NCI-H748 (cell line): Measurements from ENCODE around the gene LMNTD1.

ENCODE experiments used
- DNase-seq: peaks from one replicate; lab custom pipeline; 2025; ENCODE audit not compliant: unreplicated experiment; lab: John Stamatoyannopoulos, UW

LMNTD1 gene

GRCh38 chr12:25491396-25492325 is 61.4 kb downstream of the LMNTD1 start:
- DNase-seq, result no peak

- peak; percentile 57 for DNase-seq
Observed at GRCh38 chr12:25488956-25489870, 63.9 kb downstream of the LMNTD1 start.

DNA sequence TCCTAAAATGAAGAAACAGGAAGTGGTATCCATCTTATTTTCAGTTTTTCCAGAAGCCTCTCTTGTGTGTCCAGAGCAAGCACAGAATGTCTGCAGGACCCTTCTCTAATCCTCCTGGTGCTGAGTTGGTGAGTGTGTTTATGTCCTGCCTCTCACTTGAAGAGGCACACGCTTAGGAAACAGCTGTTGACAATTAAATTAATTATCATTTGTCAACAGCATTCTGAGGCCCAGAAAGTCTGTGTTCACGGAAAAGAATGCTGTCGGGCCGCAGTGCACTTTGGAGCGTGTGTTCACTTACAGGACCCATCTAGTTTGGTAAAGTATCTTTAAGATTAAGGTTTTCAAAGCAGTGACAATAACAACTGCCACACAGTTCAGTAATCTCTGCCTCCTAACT is 70.5 kb downstream of the LMNTD1 start:
- peak; percentile 31 for DNase-seq

DNA sequence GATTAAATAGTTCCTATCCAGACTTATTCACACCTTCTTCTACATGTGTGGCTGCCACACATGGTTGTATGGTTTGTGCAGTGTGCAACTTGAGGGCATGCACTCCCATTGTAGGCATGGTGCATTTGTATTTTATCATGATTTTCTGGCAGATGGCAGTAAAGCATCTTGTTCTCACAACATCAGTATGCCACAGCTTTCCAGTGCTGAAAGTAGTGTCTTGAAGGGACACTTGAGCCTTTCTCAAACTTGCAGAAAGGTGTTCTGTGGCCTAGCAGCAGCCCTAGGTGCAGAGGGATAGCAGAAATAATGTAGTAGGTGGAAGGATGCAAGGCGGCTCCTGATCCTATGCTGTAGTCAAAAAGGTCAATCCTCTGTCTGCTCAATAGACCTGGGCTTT is 72.9 kb downstream of the LMNTD1 start:
- no peak for DNase-seq

DNA sequence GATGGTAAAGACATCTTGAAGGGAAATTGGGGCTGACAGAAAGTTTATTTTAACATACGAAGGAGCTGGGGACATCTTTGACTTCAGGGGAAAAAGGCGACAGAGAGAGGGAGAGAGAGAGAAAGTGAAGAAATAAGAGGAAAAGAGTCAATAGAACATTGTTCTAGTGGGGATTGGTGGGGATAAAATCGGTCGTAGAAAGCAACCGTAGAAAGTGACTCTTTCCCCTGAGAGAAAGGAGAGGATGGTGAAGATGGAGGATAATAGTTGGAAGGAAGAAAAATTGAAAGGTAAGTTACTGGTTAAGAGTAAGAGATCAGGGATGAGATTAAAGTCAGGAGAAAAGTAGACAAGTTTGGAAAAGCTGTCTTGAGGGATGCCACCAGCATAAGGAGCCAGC is 75.9 kb downstream of the LMNTD1 start:
- DNase-seq, result no peak

GRCh38 chr12:25472453-25472852 is 80.6 kb downstream of the LMNTD1 start:
- no peak for DNase-seq

DNA sequence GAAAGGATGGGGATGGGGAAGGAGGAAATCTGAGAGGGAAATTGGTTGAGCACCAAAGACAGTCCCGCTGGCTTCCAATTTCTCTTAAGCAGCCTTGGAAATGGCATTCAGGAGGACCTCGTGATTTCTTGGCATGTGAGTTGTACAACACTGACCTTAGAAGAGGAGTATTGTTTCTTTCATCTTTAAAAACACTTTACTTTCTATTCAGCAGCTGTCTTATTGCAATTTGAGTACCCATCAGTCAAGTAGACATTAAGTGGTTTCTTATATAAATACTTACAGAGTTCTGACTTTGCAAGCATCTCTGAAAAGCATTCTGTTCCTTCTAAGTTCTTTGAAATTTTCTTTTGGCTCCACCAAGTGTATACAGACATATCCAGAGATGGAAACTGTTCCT is 83.2 kb downstream of the LMNTD1 start:
- DNase-seq, result no peak

DNA sequence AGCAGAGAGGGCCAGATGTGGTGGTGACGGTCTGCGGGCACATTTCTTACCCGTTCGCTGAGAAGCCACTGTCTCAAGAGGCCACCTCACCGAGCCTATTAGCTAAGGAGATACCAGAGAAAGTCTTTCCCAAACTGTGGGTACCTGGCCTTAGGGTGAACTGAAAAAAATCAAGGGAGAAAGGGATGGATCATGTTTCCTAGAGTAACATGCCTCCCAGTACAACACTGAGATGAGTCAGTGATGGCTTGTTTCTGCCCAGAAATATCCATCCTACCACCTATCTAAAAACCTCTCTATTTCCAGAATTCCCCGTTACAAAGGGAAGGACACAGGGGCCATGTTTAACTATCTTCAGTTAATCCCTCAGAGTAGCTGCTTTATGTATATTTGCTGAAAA is 83.7 kb downstream of the LMNTD1 start:
- DNase-seq, result no peak

GRCh38 chr12:25463521-25463920 is 89.6 kb downstream of the LMNTD1 start:
- no peak for DNase-seq

DNA sequence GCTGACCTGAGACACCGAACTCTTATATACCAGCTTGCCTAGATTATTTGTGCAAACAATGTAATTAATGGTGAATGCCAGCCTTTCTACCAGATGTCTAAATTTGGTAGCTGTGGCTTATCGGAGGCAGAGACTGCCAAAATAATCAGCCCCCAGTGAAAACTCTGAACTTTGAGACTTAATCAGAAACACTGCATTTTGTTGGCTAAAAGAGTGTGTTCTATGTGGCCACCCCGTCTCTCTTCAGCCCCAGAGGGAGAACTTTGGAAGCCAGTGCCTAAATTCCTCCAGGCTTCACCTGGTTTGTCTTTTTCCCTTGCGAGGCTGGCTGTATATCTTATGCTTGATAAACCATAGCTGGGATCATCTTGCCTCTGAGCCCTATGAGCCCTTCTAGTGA is 90.1 kb downstream of the LMNTD1 start:
- no peak for DNase-seq

DNA sequence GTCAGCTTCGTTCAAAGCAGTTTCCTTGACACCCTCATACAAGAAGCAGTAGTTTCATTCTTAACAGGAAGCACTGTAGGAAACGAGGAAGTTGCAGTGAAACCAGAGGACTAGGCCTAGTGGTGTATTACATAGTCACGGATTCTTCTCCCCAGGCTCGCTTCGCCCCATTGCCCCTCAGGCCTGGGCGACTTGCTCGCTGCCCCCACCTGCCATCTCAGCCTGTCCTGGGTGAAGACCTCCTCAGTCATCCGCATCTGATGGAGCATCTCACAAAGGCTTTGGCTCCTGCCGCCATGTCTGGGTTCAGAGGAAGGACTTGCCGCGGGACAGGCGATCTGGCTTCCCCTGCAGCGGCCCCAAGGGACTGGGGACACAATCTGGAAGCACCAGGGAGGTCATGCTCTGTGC is 93.5 kb downstream of the LMNTD1 start:
- no peak for DNase-seq

- DNase-seq, result peak; percentile 48
Observed at GRCh38 chr12:25458047-25458552, 95.0 kb downstream of the LMNTD1 start.

DNA sequence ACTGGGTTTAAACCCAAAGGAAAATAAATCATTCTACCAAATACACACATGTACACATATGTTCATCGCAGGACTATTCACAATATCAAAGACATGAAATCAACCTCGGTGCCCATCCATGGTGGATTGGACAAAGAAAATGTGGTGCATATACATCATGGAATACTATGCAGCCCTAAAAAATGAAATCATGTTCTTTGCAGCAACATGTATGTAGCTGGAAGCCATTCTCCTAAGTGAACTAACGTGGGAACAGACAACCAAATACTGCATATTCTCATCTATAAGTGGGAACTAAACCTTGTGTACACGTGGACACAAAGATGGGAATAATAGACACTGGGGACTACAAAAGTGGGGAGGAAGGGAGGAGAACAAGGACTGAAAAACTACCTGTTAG is 96.6 kb downstream of the LMNTD1 start:
- DNase-seq, result no peak

DNA sequence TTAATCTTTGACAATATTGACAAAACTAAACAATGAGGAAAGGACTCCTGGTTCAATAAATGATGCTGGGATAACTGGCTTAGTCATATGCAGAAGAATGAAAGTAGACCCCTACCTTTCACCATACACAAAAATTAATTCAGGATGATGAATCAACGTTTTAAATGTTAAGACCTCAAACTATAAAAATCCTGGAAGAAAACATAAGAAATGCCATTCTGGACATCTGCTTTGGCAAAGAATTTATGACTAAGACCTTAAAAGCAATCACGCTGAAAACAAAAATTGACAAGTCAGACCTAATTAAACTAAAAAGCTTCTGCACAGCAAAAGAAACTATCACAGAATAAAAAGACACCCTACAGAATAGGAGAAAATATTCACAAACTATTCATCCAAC is 97.4 kb downstream of the LMNTD1 start:
- DNase-seq, result no peak

DNA sequence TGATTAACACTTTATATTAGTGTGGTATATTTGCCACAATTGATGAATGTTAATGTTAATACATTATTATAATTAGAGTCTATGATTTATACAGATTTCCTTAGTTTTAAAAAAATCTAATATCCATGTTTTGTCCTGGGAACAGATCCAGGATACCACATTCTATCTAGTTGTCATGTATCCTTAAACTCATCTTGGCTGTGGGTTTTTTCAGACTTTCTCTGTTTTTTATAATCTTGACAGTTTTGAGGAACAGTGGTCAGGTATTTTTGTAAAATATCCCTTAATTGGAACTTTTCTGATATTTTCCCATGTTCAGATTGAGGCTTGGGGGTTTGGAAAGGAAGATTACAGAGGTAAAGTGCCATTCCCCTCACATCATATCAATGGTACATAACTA is 104.1 kb downstream of the LMNTD1 start:
- DNase-seq, result no peak

DNA sequence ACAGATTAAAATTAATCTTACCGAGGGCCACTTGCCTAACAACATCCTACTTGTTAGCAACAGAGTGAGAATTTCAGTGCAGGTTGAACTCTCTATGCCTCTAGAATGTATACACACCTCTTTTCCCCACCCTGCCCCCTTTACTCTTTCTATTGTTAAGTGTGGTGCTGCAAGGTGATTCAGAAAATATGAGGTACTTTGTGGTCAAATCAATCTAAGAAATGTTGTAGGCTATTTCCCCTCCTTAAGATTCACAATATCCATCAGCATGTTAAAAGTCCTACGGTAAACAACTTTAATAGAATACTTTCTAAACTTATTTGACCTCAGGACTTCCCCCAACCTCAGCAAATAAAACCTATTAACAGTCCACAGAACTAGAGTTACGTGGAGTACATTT is 106.0 kb downstream of the LMNTD1 start:
- DNase-seq, result no peak

DNA sequence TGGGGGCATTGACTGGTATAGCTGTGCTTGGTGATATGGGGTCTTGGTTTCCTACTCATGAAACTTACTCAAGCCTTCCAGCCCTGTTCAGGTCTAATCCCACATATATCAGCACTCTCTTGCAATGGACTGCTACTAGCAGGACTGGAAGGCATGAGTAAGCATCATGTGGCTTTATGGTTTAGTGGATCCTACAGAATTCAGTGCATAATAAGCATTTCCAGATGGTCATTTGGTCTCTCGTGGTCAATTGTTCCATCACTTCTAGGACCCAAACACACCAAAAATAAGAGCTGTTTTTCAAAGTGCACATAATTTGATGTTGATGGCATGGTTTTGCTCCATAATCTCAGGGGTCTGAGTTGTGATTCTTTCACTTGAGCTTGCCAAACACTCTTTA is 114.4 kb downstream of the LMNTD1 start:
- DNase-seq, result no peak

DNA sequence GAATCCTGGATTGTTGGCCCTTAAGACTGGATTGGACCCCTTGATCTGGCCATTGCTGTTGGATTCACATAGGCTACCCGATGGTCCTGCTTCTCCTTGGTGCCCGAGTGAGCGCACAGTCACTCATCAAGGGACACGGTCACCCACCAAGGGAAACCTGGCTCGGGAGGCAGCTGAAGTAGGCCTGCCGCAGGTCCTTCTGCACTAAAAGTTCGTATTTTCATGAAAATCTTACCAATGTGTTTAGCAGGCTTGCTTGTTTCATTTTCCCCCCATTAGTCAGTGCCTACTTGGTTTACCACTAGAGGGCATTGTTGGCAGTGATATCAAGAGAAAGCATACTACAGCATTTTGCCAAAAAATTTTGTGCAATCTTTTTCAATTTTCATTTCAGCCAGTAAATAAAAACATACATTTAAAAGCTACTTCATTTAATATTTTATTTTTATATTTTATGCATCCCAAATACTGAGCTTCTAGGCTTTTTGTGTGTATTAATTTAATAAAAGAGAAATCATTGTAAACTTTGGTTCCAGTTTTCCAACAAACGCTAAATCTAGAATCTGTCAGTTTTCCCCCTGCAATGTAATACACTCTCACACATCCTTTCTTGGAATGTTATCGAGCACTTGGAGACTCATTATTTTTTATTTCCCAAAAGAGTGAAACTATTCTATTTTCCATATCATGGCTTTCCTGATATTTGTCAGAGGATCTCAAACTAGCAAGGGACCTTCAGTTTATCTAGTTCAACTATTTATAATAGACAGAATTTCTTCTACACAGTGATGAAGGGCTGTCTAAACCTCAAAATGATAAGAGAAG is 116.7 kb downstream of the LMNTD1 start:
- DNase-seq, result peak; percentile 44

DNA sequence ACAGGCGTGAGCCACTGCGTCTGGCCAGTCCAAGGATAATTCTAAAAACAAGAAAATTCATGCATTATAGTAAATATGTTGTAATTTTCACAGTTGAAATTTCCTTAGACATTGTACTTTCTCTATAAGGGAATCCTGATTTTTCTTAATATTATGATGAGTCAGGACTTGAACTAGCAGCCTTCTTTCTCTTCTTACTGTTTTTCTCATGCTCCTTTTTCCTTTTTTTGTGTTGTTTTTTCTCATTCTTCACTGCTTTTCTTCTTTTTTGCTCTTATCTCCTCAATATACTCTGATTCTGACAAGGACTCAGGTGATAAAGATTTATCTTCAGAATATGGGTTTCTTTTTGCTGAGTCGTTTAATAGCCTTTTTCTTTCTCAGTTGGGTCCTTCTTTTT is 117.7 kb downstream of the LMNTD1 start:
- DNase-seq, result no peak

DNA sequence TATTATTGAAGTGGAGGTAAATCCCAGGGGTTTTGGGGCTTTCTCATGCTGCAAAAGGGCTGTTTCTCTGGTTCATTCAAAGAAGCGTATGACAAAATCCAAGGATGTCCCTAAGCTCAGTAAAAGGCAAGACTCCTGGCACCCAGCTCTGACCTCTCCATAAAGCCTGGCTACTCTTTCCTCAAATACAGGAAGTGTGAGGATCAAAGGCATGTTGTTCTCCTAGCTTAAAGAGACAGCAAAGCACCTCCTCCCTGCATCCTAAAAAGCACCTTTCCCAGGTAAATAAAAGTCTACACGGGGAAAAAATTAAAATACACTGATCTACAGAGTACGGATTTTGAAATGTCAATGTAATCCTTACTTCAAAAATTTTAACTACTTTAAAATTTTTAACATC is 118.6 kb downstream of the LMNTD1 start:
- no peak for DNase-seq
